Epithelial cell of esophagus (primary cell): ENCODE measurements around the gene DUS3L.

ENCODE experiments used
- DNase-seq: peaks from one replicate; pipeline ENCODE4 v3.0.0; 2010; ENCODE audit warnings: low read depth
- H3K4me3 ChIP-seq: 2 replicates; pipeline ENCODE4 v1.5.1; 2011; ENCODE audit warnings: mild to moderate bottlenecking, low read length, control low read depth
- CTCF ChIP-seq: IDR thresholded peaks from 2 replicates; pipeline ENCODE4 v1.5.1; 2011; ENCODE audit warnings: low read depth, mild to moderate bottlenecking, low read length, control low read depth, inconsistent platforms; ENCODE audit not compliant: insufficient read depth; ENCODE audit errors: missing control alignments

Gene DUS3L

GRCh38 chr19:5820785-5821184 lies 29.8 kb upstream of the DUS3L start:
- no peak overlapping the region for H3K4me3 ChIP-seq
- DNase-seq = no peak
- TF ChIP-seq CTCF = no peak

DNA sequence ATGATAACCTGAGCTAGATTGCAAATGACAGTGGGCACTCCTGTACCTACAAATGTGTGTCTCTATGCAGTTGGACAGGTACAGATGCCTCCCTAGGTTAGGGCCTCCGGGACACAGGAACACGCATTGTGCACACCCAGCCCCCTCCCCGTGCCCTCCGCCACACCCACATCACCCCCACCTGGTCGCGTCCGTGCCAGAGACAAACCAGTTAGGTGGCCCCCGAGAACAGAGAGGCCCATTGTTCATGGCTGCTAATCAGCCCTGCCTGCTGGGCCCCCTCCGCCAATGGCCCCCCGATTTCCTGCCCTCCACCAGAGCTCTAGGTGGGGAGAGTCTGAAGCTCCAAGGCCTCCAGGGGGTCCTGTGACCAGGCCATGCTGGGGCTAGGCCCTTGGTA lies 27.6 kb upstream of the DUS3L start:
- TF ChIP-seq CTCF = no peak
- no peak overlapping the region for H3K4me3 ChIP-seq
- DNase-seq = no peak

DNA sequence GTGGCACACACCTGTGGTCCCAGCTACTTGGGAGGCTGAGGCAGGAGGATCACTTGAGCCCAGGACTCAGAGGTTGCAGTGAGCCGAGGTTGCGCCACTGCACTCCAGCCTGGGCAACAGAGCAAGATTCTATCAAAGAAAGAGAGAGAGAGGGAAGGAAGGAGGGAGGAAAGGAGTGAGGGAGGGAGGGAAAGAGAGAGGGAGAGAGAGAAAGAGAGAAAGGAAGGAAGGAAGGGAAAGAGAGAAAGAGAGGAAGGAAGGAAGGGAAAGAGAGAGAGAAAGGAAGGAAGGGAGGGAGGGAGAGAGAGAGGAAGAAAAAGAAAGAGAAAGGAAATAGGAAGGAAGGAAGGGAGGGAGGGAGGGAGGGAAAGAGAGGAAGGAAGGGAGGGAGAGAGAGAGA lies 26.3 kb upstream of the DUS3L start:
- H3K4me3 ChIP-seq = no peak overlapping the region
- no peak for TF ChIP-seq CTCF
- no peak for DNase-seq

- DNase-seq = no peak
- no peak for TF ChIP-seq CTCF
- no peak overlapping the region for H3K4me3 ChIP-seq
These were observed 23.9 kb upstream of the DUS3L start for GRCh38 chr19:5814852-5815246.

GRCh38 chr19:5814123-5814851 lies 23.3 kb upstream of the DUS3L start:
- TF ChIP-seq CTCF = no peak
- no peak overlapping the region for H3K4me3 ChIP-seq
- DNase-seq = no peak

- no peak overlapping the region for H3K4me3 ChIP-seq
- TF ChIP-seq CTCF = no peak
- no peak for DNase-seq
These were observed 20.2 kb upstream of the DUS3L start for GRCh38 chr19:5811117-5811516.

- TF ChIP-seq CTCF = no peak
- no peak overlapping the region for H3K4me3 ChIP-seq
- DNase-seq = no peak
These were observed 18.5 kb upstream of the DUS3L start for GRCh38 chr19:5809469-5809868.
